MG63 (cell line): ENCODE measurements around the gene PAX3. TPM values are rescaled to one million over a fixed set of nuclear protein-coding genes. Genes with fewer than 3 reads are reported as not detected.

Source experiments
- DNase-seq: peaks from one replicate; pipeline ENCODE4 v3.0.0-alpha.2; 2020
- H3K27me3 ChIP-seq: fragments of 250-450 bp; sonication (Bioruptor Pico); 2 replicates; pipeline ENCODE4 v1.5.1; 2020; ENCODE audit warnings: mild to moderate bottlenecking, moderate library complexity
- H3K36me3 ChIP-seq: fragments of 250-450 bp; sonication (Bioruptor Pico); 2 replicates; pipeline ENCODE4 v1.5.1; 2020; ENCODE audit warnings: mild to moderate bottlenecking, moderate library complexity
- H3K4me3 ChIP-seq: fragments of 250-450 bp; sonication (Bioruptor Pico); 2 replicates; pipeline ENCODE4 v1.5.1; 2020; ENCODE audit warnings: mild to moderate bottlenecking, moderate library complexity
- H3K9me3 ChIP-seq: fragments of 250-450 bp; sonication (Bioruptor Pico); 2 replicates; pipeline ENCODE4 v1.5.1; 2020; ENCODE audit warnings: mild to moderate bottlenecking, moderate library complexity
- total RNA-seq: library from RNA; depleted of rRNA; stranded (reverse); fragments of >200 nt; shearing (Covaris generic); gene quantifications from 2 replicates; pipeline ENCODE4 v1.2.3, GENCODE V29; 2014; ENCODE audit warnings: low replicate concordance

Gene PAX3
- total RNA-seq, 1 experiment from 2014 or later = 9.4 TPM

- Histone ChIP-seq H3K4me3 (peak overlapping the region; percentile 40), H3K36me3 (peaks cover 33% of the 10 kb centered on the region), H3K27me3 (no peaks in the 10 kb centered on the region), H3K9me3 (no peaks in the 10 kb centered on the region)
- DNase-seq = no peak
Observed at GRCh38 chr2:222291485-222291841, 7.3 kb downstream of the PAX3 start.

- peak; percentile 82 for DNase-seq
- Histone ChIP-seq H3K4me3 (peak overlapping the region; percentile 40), H3K9me3 (no peaks in the 10 kb centered on the region), H3K27me3 (no peaks in the 10 kb centered on the region), H3K36me3 (peaks cover 32% of the 10 kb centered on the region)
Observed at GRCh38 chr2:222290736-222291484, 7.9 kb downstream of the PAX3 start.

GRCh38 chr2:222290401-222290735 is 8.4 kb downstream of the PAX3 start:
- no peaks in the 10 kb centered on the region for H3K27me3 ChIP-seq
- H3K36me3 ChIP-seq = peaks cover 29% of the 10 kb centered on the region
- H3K4me3 ChIP-seq = peak overlapping the region; percentile 40
- DNase-seq = no peak
- H3K9me3 ChIP-seq = no peaks in the 10 kb centered on the region

- H3K27me3 ChIP-seq = no peaks in the 10 kb centered on the region
- H3K36me3 ChIP-seq = peaks cover 26% of the 10 kb centered on the region
- DNase-seq = no peak
Observed at GRCh38 chr2:222289278-222290160, 9.3 kb downstream of the PAX3 start.

GRCh38 chr2:222288590-222289277 is 10.1 kb downstream of the PAX3 start:
- Histone ChIP-seq H3K9me3 (no peaks in the 10 kb centered on the region), H3K4me3 (no peak overlapping the region), H3K27me3 (no peaks in the 10 kb centered on the region), H3K36me3 (peaks cover 26% of the 10 kb centered on the region)
- DNase-seq = no peak

More at GRCh38 chr2:222289278-222290160, 9.3 kb downstream of the PAX3 start:
- Histone ChIP-seq H3K4me3 (no peak overlapping the region), H3K9me3 (no peaks in the 10 kb centered on the region)

- Histone ChIP-seq H3K36me3 (peaks cover 26% of the 10 kb centered on the region), H3K27me3 (no peaks in the 10 kb centered on the region), H3K4me3 (no peak overlapping the region), H3K9me3 (no peaks in the 10 kb centered on the region)
- no peak for DNase-seq
Observed at GRCh38 chr2:222287862-222288479, 10.8 kb downstream of the PAX3 start.

GRCh38 chr2:222284466-222284865 is 14.3 kb downstream of the PAX3 start:
- H3K4me3 ChIP-seq = no peak overlapping the region
- no peaks in the 10 kb centered on the region for H3K9me3 ChIP-seq
- DNase-seq = no peak
- no peaks in the 10 kb centered on the region for H3K27me3 ChIP-seq
- H3K36me3 ChIP-seq = peaks cover 20% of the 10 kb centered on the region

- H3K27me3 ChIP-seq = no peaks in the 10 kb centered on the region
- no peak overlapping the region for H3K4me3 ChIP-seq
- no peak for DNase-seq
- no peaks in the 10 kb centered on the region for H3K9me3 ChIP-seq
- H3K36me3 ChIP-seq = peaks cover 16% of the 10 kb centered on the region
Observed at GRCh38 chr2:222283634-222284033, 15.2 kb downstream of the PAX3 start.

- Histone ChIP-seq H3K4me3 (no peak overlapping the region), H3K9me3 (no peaks in the 10 kb centered on the region), H3K36me3 (peaks cover 10% of the 10 kb centered on the region), H3K27me3 (no peaks in the 10 kb centered on the region)
- DNase-seq = no peak
Observed at GRCh38 chr2:222281506-222281905, 17.3 kb downstream of the PAX3 start.

- no peak overlapping the region for H3K4me3 ChIP-seq
- H3K27me3 ChIP-seq = no peaks in the 10 kb centered on the region
- no peaks in the 10 kb centered on the region for H3K9me3 ChIP-seq
- H3K36me3 ChIP-seq = peaks cover 4% of the 10 kb centered on the region; the same call in 1 of the 2 replicates
- DNase-seq = no peak
Observed at GRCh38 chr2:222280795-222281194, 18.0 kb downstream of the PAX3 start.

GRCh38 chr2:222272446-222273015 is 26.3 kb downstream of the PAX3 start:
- no peak for DNase-seq
- Histone ChIP-seq H3K27me3 (no peaks in the 10 kb centered on the region), H3K36me3 (peaks cover 12% of the 10 kb centered on the region), H3K4me3 (no peak overlapping the region), H3K9me3 (no peaks in the 10 kb centered on the region)

- Histone ChIP-seq H3K36me3 (peaks cover 12% of the 10 kb centered on the region), H3K4me3 (no peak overlapping the region), H3K9me3 (no peaks in the 10 kb centered on the region), H3K27me3 (no peaks in the 10 kb centered on the region)
- DNase-seq = no peak
Observed at GRCh38 chr2:222271854-222272253, 26.9 kb downstream of the PAX3 start.

- no peak for DNase-seq
- Histone ChIP-seq H3K27me3 (no peaks in the 10 kb centered on the region), H3K9me3 (no peaks in the 10 kb centered on the region), H3K4me3 (no peak overlapping the region), H3K36me3 (peaks cover 12% of the 10 kb centered on the region)
Observed at GRCh38 chr2:222270396-222270795, 28.4 kb downstream of the PAX3 start.

GRCh38 chr2:222269132-222269531 is 29.7 kb downstream of the PAX3 start:
- no peak for DNase-seq
- Histone ChIP-seq H3K36me3 (peaks cover 12% of the 10 kb centered on the region), H3K9me3 (no peaks in the 10 kb centered on the region), H3K27me3 (no peaks in the 10 kb centered on the region), H3K4me3 (no peak overlapping the region)

GRCh38 chr2:222268311-222268990 is 30.3 kb downstream of the PAX3 start:
- Histone ChIP-seq H3K36me3 (peaks cover 17% of the 10 kb centered on the region), H3K27me3 (no peaks in the 10 kb centered on the region), H3K4me3 (no peak overlapping the region), H3K9me3 (no peaks in the 10 kb centered on the region)
- no peak for DNase-seq

GRCh38 chr2:222264791-222265320 is 33.9 kb downstream of the PAX3 start:
- no peaks in the 10 kb centered on the region for H3K9me3 ChIP-seq
- H3K27me3 ChIP-seq = no peaks in the 10 kb centered on the region
- H3K36me3 ChIP-seq = peaks cover 5% of the 10 kb centered on the region
- no peak overlapping the region for H3K4me3 ChIP-seq
- peak; percentile 34 for DNase-seq
